Measurements from ENCODE around the gene SPTB. TPM values are rescaled to one million over a fixed set of nuclear protein-coding genes. Genes with fewer than 3 reads are reported as not detected.

Gene SPTB
- total RNA-seq, 1 experiment from 2014 or later = 2.3 TPM

- H4K8ac ChIP-seq (replicated peaks; ENCODE audit: insufficient read length, low read depth, low read length) = no peak overlapping the region
- DNase-seq = no peak
- H4K91ac ChIP-seq (ENCODE audit: insufficient read length, low read depth, low read length) = no peak overlapping the region
- H3K4me3 Mint-ChIP-seq = no peak overlapping the region
- no peak overlapping the region for H2BK20ac ChIP-seq (ENCODE audit: low read depth, low read length, poor library complexity, severe bottlenecking)
- no peak overlapping the region for H2AFZ ChIP-seq (ENCODE audit: low read length)
- H3K23me2 ChIP-seq (ENCODE audit: insufficient read length, low read depth, low read length, poor library complexity, severe bottlenecking) = no peaks in the 10 kb centered on the region
- H3K18ac ChIP-seq (ENCODE audit: insufficient read length, low read depth, low read length) = no peak overlapping the region
- no peaks in the 10 kb centered on the region for H3K4me1 ChIP-seq (ENCODE audit: insufficient read depth, low read length)
- no peak overlapping the region for H3K56ac ChIP-seq (ENCODE audit: insufficient read length, low read depth, low read length)
- no peak overlapping the region for H3K23ac ChIP-seq (ENCODE audit: insufficient read length, low read depth, low read length)
- H4K20me1 ChIP-seq (ENCODE audit: control insufficient read depth, insufficient read depth, insufficient read length) = no peaks in the 10 kb centered on the region
- H3K27ac Mint-ChIP-seq = no peak overlapping the region
- H3K9me3 Mint-ChIP-seq = no peaks in the 10 kb centered on the region
- H3K36me3 Mint-ChIP-seq (ENCODE audit: insufficient read depth in 1 of 3, low read depth in 3 of 3) = no peaks in the 10 kb centered on the region
- H3K27ac ChIP-seq (ENCODE audit: insufficient read length, low read depth, low read length) = no peak overlapping the region
- no peak overlapping the region for H2BK12ac ChIP-seq (ENCODE audit: insufficient read length, low read depth, low read length)
- no peak overlapping the region for H2BK5ac ChIP-seq (ENCODE audit: insufficient read length, low read length)
- TF ChIP-seq CTCF (conservative IDR thresholded peaks at IDR 0.05) = no peak; the same call in 2 of the 3 replicates
- no peak overlapping the region for H3K9ac ChIP-seq (ENCODE audit: extremely low read depth, insufficient read length, low read length)
- H3K9me3 ChIP-seq (ENCODE audit: control insufficient read depth, low read depth, low read length) = no peaks in the 10 kb centered on the region
- H3K14ac ChIP-seq (ENCODE audit: insufficient read depth, low read length) = no peak overlapping the region
- H3K27me3 ChIP-seq (ENCODE audit: insufficient read depth, low read length) = no peaks in the 10 kb centered on the region
- H4K5ac ChIP-seq (ENCODE audit: insufficient read length, low read depth, low read length) = no peak overlapping the region
- H2AK5ac ChIP-seq (ENCODE audit: insufficient read length, low read length) = no peak overlapping the region
- H2BK15ac ChIP-seq (ENCODE audit: low read depth, low read length) = no peak overlapping the region
- H3K79me1 ChIP-seq (ENCODE audit: insufficient read depth, low read depth, low read length, poor library complexity, severe bottlenecking) = no peaks in the 10 kb centered on the region
- H3K4me2 ChIP-seq (ENCODE audit: insufficient read depth, insufficient read length, low read length) = no peak overlapping the region
- no CpG with 5 or more reads among the region's 6 CpGs for WGBS (ENCODE audit: extremely low coverage, insufficient read length, low lambda C conversion rate)
- no peak overlapping the region for H2BK120ac ChIP-seq (ENCODE audit: low read depth, low read length, poor library complexity, severe bottlenecking)
- H3K27me3 Mint-ChIP-seq (ENCODE audit: low read depth) = peaks cover 16% of the 10 kb centered on the region
- no peak overlapping the region for H3K4ac ChIP-seq (ENCODE audit: low read depth, low read length)
- peaks cover 9 to 19% of the 10 kb centered on the region in 2 experiments for H3K4me1 Mint-ChIP-seq
- no peaks in the 10 kb centered on the region for H3K79me2 ChIP-seq (ENCODE audit: insufficient read depth, low read length)
- no peak overlapping the region for H3T11ph ChIP-seq (ENCODE audit: low read length)
Measured at GRCh38 chr14:64826845-64827244, 52.9 kb downstream of the SPTB start.
